Breast epithelium (tissue), 3 donors: Measurements from ENCODE around the gene IREB2.

Source experiments
- POLR2A ChIP-seq: fragments of 450-650 bp; IDR thresholded peaks from one replicate; pipeline ENCODE4 v1.6.1; 2016; ENCODE audit warnings: antibody characterized with exemption, mild to moderate bottlenecking, moderate library complexity
- POLR2AphosphoS5 ChIP-seq, 3 donors: sonication (generic); formaldehyde crosslinking; IDR thresholded peaks; one replicate each; pipeline ENCODE4 v1.6.1; 2017; ENCODE audit warnings: antibody characterized with exemption in 3 of 3
- TF ChIP-seq, protein P1 (sequence below), 3 donors: fragments of 450-650 bp; IDR thresholded peaks; one replicate each; pipeline ENCODE4 v1.5.1; 2016 to 2017; ENCODE audit warnings: antibody characterized with exemption in 3 of 3, mild to moderate bottlenecking in 3 of 3, moderate library complexity in 3 of 3

DNA sequence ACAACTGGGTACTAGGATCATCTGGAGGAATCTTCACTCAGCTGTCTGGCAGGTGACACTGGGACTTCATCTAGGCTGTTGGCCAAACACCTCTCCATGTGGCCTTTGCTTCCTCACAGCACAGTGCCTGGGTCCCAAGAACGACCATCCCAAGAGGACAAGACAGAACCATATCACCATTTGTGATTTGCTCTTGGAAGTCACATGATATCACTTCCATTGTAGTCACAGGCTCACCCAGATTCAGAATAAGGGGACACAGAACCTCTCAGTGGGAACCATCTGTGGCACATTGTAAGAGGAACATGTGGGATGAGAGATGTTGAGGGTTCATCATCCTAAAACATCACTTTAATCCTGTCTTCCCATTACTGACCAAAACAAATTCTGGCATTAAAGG, 100.3 kb downstream of the IREB2 start:
- TF ChIP-seq, protein P1, sequence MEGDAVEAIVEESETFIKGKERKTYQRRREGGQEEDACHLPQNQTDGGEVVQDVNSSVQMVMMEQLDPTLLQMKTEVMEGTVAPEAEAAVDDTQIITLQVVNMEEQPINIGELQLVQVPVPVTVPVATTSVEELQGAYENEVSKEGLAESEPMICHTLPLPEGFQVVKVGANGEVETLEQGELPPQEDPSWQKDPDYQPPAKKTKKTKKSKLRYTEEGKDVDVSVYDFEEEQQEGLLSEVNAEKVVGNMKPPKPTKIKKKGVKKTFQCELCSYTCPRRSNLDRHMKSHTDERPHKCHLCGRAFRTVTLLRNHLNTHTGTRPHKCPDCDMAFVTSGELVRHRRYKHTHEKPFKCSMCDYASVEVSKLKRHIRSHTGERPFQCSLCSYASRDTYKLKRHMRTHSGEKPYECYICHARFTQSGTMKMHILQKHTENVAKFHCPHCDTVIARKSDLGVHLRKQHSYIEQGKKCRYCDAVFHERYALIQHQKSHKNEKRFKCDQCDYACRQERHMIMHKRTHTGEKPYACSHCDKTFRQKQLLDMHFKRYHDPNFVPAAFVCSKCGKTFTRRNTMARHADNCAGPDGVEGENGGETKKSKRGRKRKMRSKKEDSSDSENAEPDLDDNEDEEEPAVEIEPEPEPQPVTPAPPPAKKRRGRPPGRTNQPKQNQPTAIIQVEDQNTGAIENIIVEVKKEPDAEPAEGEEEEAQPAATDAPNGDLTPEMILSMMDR (IDR thresholded peaks at IDR 0.05), result no peak
- TF ChIP-seq POLR2A (no peak), POLR2AphosphoS5 (IDR thresholded peaks at IDR 0.05) (no peak)
